Thyroid gland (tissue), 4 donors: ENCODE data around the gene ZDHHC22.

Source experiments
- POLR2A ChIP-seq, 2 donors: fragments of 450-650 bp; IDR thresholded peaks; one replicate each; pipeline ENCODE4 v1.6.1; 2017; ENCODE audit warnings: antibody characterized with exemption in 2 of 2, mild to moderate bottlenecking in 2 of 2, moderate library complexity in 1 of 2
- TF ChIP-seq, protein P1 (sequence below), 6 experiments: fragments of 200-600 bp in 3 of 6; fragments of 450-650 bp in 3 of 6; sonication (generic) in 3 of 6; IDR thresholded peaks; one replicate each; pipeline ENCODE4 v1.5.1; 2016 to 2019; ENCODE audit warnings: antibody characterized with exemption in 6 of 6, mild to moderate bottlenecking in 2 of 6, inconsistent platforms in 1 of 6, moderate library complexity in 1 of 6

DNA sequence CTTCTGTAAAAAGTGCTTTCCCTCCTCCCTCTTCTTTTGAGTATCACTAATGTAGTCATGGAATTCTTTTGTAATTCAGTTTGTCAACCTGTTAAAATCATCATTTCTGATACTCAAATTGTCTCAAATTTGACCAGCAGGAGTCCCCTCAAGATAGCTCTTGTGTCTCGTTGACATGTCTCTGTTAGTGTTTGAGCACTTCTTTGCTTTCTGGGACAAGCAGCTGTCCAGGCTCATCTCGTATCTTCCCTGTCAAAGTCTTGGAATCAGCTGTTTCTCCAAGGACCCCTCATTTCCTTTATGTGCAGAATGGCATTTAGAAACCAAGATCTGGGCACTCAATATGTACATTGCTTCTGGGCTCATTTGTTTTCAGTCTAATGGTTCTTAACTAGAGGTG, 32.8 kb downstream of the ZDHHC22 start:
- no peak for TF ChIP-seq POLR2A (IDR thresholded peaks at IDR 0.05)
- TF ChIP-seq, protein P1, sequence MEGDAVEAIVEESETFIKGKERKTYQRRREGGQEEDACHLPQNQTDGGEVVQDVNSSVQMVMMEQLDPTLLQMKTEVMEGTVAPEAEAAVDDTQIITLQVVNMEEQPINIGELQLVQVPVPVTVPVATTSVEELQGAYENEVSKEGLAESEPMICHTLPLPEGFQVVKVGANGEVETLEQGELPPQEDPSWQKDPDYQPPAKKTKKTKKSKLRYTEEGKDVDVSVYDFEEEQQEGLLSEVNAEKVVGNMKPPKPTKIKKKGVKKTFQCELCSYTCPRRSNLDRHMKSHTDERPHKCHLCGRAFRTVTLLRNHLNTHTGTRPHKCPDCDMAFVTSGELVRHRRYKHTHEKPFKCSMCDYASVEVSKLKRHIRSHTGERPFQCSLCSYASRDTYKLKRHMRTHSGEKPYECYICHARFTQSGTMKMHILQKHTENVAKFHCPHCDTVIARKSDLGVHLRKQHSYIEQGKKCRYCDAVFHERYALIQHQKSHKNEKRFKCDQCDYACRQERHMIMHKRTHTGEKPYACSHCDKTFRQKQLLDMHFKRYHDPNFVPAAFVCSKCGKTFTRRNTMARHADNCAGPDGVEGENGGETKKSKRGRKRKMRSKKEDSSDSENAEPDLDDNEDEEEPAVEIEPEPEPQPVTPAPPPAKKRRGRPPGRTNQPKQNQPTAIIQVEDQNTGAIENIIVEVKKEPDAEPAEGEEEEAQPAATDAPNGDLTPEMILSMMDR (IDR thresholded peaks at IDR 0.05) = no peak
